GM19035 (cell line): ENCODE measurements around the gene DUOX2.
"Not testable (repeated sequence)": the region's sequence is repeated elsewhere in the genome, so short reads cannot be mapped to it uniquely, and the experiment has no call there.

Experiments
- ATAC-seq: cut with Tn5 transposase; IDR thresholded peaks from one replicate; pipeline ENCODE4 v1.9.1; 2021; ENCODE audit not compliant: unreplicated experiment

Gene DUOX2

GRCh38 chr15:45102226-45102625 is 11.7 kb downstream of the DUOX2 start:
- ATAC-seq = no peak

GRCh38 chr15:45101749-45102148 is 12.2 kb downstream of the DUOX2 start:
- ATAC-seq = no peak

GRCh38 chr15:45100884-45101625 is 12.9 kb downstream of the DUOX2 start:
- ATAC-seq = no peak

- ATAC-seq = no peak
Measured at GRCh38 chr15:45099549-45100165, 14.3 kb downstream of the DUOX2 start.

GRCh38 chr15:45097466-45097865 is 16.5 kb downstream of the DUOX2 start:
- no peak for ATAC-seq

- no peak for ATAC-seq
Measured at GRCh38 chr15:45095661-45096060, 18.3 kb downstream of the DUOX2 start.

GRCh38 chr15:45094358-45094730 is 19.6 kb downstream of the DUOX2 start:
- no peak for ATAC-seq

GRCh38 chr15:45093622-45094357 is 20.2 kb downstream of the DUOX2 start:
- ATAC-seq = no peak

- no peak for ATAC-seq
Measured at GRCh38 chr15:45093013-45093412, 21.0 kb downstream of the DUOX2 start.

GRCh38 chr15:45091576-45091975 is 22.4 kb downstream of the DUOX2 start:
- no peak for ATAC-seq

GRCh38 chr15:45091161-45091560 is 22.8 kb downstream of the DUOX2 start:
- no peak for ATAC-seq

GRCh38 chr15:45089712-45090373 is 24.1 kb downstream of the DUOX2 start:
- no peak for ATAC-seq

GRCh38 chr15:45088801-45089711 is 24.9 kb downstream of the DUOX2 start:
- ATAC-seq = no peak

- ATAC-seq = no peak
Measured at GRCh38 chr15:45087513-45087912, 26.5 kb downstream of the DUOX2 start.

GRCh38 chr15:45084163-45084562 is 29.8 kb downstream of the DUOX2 start:
- no peak for ATAC-seq

- ATAC-seq = no peak
Measured at GRCh38 chr15:45083223-45083622, 30.7 kb downstream of the DUOX2 start.

- ATAC-seq = not testable (repeated sequence)
Measured at GRCh38 chr15:45082412-45082811, 31.6 kb downstream of the DUOX2 start.

- ATAC-seq = not testable (repeated sequence)
Measured at GRCh38 chr15:45080593-45080992, 33.4 kb downstream of the DUOX2 start.

- not testable (repeated sequence) for ATAC-seq
Measured at GRCh38 chr15:45079628-45080246, 34.2 kb downstream of the DUOX2 start.

- not testable (repeated sequence) for ATAC-seq
Measured at GRCh38 chr15:45079201-45079600, 34.8 kb downstream of the DUOX2 start.
